Epidermal melanocyte (primary cell): ENCODE measurements around the gene SLC37A4.
"Not testable (repeated sequence)": the region's sequence is repeated elsewhere in the genome, so short reads cannot be mapped to it uniquely, and the experiment has no call there.

Source experiments
- DNase-seq: peaks from one replicate; pipeline ENCODE4 v3.0.0; 2011; ENCODE audit warnings: low spot score; ENCODE audit not compliant: insufficient read length

Gene SLC37A4

DNA sequence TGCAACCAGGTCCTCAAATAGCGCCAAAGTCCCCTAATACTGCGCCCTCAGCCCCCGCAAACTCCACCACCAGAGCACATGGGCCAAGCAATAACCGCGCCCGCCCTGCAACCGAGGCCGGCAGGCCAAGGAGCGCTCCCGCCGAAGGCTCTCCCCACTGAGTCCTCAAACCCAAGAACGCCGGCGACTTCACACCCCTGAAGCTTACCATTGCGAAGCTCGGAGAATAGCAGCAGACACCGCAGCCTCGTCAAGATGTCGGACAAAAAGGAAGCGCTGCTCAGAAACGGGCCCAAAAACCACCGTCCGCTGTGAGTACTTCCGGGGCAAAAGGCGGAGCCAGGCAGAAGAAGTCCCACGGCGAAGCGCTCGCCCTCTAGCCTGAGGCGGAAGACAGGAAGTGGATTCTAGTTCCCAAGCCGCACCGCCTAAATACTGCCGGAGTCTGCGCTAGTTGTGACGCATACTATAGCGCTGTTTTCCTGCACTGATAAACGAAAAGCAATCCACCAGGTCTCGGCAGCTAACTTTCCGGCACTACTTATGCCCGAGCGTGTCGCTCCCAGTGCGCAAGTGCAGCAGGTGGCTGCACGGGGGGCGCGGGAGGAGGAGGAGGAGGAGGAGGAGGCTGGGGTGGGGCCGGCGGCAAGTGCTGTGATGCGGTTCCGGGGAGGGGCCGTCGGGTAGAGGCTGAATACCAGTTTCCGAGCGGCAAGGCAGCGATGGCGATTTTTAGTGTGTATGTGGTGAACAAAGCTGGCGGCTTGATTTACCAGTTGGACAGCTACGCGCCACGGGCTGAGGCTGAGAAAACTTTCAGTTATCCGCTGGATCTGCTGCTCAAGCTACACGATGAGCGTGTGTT, 12.4 kb downstream of the SLC37A4 start, which contains the start of the genes RPS25 and TRAPPC4:
TSS of gene RPS25 (minus strand) at position 270 of the 865 bp plus-strand sequence. CDS start at position 211, 59 bp downstream.
TSS of gene TRAPPC4 (plus strand) at position 693 of the 865 bp plus-strand sequence. CDS start at position 723, 30 bp downstream.
- peak; percentile 97 for DNase-seq

- not testable (repeated sequence) for DNase-seq
Observed at GRCh38 chr11:119017377-119017776, 13.3 kb downstream of the SLC37A4 start.

DNA sequence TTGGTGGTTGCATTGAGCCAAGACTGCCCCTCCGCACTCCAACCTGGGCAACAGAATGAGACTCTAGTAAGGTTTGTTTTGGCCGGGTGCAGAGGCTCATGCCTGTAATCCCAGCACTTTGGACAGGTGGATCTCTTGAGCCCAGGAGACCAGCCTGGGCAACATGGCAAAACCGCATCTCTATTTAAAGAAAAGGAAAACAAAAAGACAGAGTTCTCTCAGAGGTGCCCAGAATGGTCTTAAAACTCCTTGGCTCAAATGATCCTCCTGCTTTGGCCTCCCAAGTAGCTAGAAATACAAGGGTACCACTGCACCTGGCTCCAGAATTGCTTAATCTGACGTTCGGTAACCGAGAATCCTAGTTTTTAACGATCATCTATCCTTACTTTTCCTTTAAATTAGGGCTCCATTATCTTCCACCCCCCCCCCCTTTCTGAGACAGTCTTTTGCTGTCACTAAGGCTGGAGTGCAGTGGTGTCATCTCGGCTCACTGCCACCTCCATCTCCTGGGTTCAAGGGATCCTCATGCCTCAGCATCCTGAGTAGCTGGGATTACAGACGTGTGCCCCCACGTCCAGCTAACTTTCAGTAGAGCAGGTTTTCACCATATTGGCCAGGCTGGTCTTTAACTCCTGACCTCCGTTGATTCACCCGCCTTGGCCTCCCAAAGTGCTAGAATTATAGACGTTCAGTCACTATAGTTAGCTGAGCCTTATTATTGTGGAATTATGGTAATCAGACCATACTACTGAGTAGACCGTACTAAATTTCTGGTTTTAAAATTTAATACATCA, 14.3 kb downstream of the SLC37A4 start:
- no peak for DNase-seq

DNA sequence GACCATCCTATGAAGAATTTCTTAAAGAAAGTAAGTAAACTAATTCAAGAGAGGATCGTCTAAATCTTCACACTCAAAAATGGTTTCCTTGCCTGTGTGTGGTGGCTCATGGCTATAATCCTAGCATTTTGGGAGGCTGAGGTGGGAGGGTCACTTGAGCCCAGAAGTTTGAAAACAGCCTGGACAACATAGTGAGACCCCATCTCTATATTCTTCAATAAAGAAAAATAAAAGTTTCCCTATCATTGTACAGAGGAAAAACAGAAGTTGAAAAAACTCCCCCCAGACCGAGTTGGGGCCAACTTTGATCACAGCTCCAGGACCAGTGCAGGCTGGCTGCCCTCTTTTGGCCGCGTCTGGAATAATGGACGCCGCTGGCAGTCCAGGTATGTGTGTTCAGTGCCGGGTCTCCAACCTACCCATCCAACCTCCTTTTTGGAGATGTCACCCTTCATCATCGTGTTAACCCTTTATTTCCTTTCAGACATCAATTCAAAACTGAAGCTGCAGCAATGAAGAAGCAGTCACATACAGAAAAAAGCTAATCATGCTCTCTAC, 15.5 kb downstream of the SLC37A4 start:
- no peak for DNase-seq

- DNase-seq = no peak
Observed at GRCh38 chr11:119014209-119014924, 16.3 kb downstream of the SLC37A4 start.

GRCh38 chr11:119012629-119013170, 18.0 kb downstream of the SLC37A4 start:
- no peak for DNase-seq

DNA sequence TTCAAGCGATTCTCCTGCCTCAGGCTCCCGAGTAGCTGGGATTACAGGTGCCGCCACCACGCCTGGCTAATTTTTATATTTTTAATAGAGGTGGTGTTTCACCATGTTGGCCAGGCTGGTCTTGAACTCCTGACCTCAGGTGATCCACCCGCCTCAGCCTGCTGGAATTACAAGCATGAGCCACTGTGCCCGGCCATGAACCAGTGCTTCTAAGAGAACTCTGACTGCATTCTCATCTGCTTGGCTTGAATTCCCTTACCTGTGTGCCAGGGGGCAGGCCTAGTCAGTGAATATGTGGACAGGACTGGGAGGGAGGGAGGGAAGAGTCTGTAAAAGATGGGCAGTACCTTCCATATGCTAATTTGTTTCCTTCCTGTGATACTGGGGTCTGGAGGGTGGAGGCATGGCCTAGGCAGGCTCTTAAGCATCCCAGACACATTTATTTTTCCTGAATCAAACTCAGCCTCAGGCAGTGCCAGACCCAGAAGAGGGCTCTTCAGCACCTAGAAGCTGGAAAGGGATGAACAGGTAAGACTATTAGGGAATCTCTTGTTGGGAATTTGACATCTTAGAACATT, 19.1 kb downstream of the SLC37A4 start:
- DNase-seq = no peak

GRCh38 chr11:119006656-119007055, 24.0 kb downstream of the SLC37A4 start:
- DNase-seq = no peak

DNA sequence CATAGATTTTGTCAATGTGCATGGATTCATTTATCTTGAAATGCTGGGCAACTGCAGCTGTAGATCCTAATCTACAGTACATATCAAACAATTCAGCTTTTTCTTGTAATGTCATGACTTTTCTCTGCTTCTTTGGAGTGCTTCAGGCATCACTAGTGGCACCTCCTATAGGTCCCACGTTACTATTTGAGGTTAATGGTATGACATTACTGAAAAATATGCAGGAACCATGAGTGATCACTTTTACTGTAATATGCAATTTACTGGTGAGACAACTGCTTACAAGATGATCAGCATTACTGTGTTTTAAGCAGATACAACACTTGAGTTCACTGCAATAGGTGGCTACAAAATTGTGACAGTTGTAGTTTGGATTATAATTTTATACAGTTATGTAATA, 29.8 kb downstream of the SLC37A4 start:
- no peak for DNase-seq

DNA sequence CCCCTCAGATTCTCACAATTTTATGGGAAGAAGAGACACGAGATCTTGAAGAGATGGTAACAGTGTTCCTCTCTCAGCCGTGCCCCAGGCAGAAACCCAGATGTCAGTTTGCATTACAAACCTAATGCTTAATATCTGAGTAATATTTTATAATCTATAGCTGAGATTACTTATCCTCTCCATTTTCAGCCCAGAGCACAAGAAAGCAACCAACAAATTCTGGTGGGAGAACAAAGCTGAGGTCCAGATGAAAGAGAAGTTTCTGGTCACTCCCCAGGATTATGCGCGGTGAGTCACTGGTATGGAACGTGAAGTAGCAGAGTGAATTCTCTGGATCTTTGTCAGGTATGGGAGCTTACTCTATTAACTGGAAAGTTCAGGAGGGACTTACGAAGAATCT, 31.9 kb downstream of the SLC37A4 start:
- DNase-seq = no peak

GRCh38 chr11:118998388-118998717, 32.3 kb downstream of the SLC37A4 start:
- DNase-seq = no peak

GRCh38 chr11:118997627-118998387, 32.9 kb downstream of the SLC37A4 start, which contains the start of gene CENATAC:
Gene CENATAC, plus strand, starts transcription at chr11:118998138. Its CDS starts 60 bp downstream, at chr11:118998198.
- DNase-seq = peak; percentile 99

DNA sequence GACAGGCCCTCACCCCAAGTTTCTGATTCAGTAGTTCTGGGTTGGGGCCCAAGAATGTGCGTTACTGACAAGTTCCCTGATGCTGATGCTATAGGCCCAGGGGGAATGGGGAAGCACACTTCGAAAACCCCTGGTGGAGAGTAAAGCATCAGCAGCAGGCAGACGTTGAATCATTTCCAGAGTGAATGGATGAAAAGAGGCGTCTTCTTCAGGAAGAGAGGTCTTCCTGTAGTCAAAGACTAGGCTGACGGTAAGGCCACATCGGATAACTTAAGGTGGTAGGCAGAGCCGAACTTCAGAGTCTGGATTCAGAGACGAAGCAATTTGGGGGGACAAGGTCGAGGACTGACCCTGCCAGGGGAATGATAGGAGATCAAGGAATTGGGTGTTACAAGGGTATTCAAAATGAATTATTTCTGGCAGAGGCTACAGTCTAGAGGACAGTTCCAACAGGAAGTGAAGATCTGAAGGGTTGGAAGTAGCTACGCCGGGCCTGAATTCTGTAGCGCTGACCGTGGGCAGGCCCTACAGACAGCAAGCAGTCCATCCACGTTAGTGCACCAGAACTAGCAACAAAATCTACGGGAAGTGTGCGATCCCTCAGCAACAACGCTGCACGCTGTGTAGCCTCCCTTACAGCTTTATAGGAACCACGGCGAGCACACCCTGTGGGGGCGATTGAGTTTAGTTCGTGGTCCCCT, 33.6 kb downstream of the SLC37A4 start:
- peak; percentile 44 for DNase-seq

- not testable (repeated sequence) for DNase-seq
Observed at GRCh38 chr11:118991486-118992038, 39.1 kb downstream of the SLC37A4 start.

GRCh38 chr11:118988280-118988679, 42.4 kb downstream of the SLC37A4 start:
- DNase-seq = no peak

DNA sequence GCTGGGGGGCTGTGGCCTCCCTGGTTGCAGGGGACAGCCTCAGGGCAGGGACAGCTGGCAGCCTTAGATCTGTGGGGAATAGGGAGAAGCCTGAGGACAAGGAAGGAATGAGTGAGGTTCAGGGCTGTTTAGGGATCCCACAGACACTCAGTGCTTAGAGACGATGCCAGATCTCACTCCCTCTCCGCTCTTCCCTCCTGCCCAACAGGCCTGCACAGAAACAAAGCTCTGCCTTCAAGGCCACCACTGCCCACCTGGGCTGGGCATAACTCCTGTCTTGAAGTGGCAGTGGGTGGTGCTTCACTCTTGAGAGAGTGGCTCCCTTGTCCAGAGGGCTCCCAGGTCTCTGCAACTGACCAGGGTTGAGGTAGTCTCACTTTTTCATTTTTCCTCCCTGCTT, 45.9 kb downstream of the SLC37A4 start:
- no peak for DNase-seq

DNA sequence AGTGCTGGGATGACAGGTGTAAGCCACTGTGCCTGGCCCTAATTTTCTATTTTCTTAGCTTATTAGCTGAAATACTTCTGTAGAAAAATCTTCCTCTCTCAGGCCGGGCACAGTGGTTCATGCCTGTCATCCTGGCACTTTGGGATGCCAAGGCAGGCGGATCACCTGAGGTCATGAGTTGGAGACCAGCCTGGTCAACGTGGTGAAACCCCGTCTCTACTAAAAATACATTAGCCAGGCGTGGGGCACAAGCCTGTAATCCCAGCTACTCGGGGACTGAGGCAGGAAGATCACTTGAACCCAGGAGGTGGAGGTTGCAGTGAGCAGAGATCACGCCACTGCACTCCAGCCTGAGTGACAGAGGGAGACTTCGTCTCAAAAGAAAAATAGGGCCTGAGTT, 46.3 kb downstream of the SLC37A4 start:
- not testable (repeated sequence) for DNase-seq

- DNase-seq = no peak
Observed at GRCh38 chr11:118980191-118980881, 50.3 kb downstream of the SLC37A4 start.
